IMR-90 (cell line): ENCODE measurements around the gene NSUN6. TPM values are rescaled to one million over a fixed set of nuclear protein-coding genes. Genes with fewer than 3 reads are reported as not detected.
A peak's percentile ranks its signal among the peaks of the same experiment; 100 is the strongest.

Experiments
- ATAC-seq: fragments of 200-7000 bp; cut with Tn5 transposase; 2 replicates; pipeline ENCODE4 v1.9.1; 2020; ENCODE audit warnings: low read depth, mild to moderate bottlenecking, moderate library complexity
- BruUV-seq: library from RNA; stranded (reverse); fragments of 400-500 nt; replicated peaks from 2 replicates; lab custom pipeline; 2021; lab: Mats Ljungman, UMichigan
- CTCF ChIA-PET: fragments of 300-600 bp; formaldehyde crosslinking; extraction: SDS; loops from one replicate; lab custom pipeline; 2021; ENCODE audit warnings: antibody characterized with exemption; lab: Yijun Ruan, JAX
- POLR2A ChIA-PET: fragments of 300-600 bp; sonication (Branson Sonifier 250); formaldehyde crosslinking; loops from one replicate; lab custom pipeline; 2022; ENCODE audit warnings: antibody characterized with exemption; ENCODE audit not compliant: unreplicated experiment; lab: Charles Lee
- DNase-seq: peaks from one replicate; pipeline ENCODE4 v3.0.0; 2013
- H2AFZ ChIP-seq: replicated peaks from 2 replicates; pipeline ENCODE3; 2013; ENCODE audit warnings: low read length, mild to moderate bottlenecking; ENCODE audit not compliant: poor library complexity
- H2AK5ac ChIP-seq: 2 replicates; pipeline ENCODE4 v1.6.1; 2013; ENCODE audit warnings: low read depth, low read length, inconsistent platforms
- H2AK9ac ChIP-seq: replicated peaks from 2 replicates; pipeline ENCODE3; 2013; ENCODE audit warnings: mild to moderate bottlenecking, low read depth, low read length, moderate library complexity; ENCODE audit not compliant: poor library complexity
- H2BK120ac ChIP-seq: 2 replicates; pipeline ENCODE4 v1.6.1; 2013; ENCODE audit warnings: low read depth, low read length, inconsistent platforms
- H2BK15ac ChIP-seq: 3 replicates; pipeline ENCODE4 v1.6.1; 2013; ENCODE audit warnings: low read depth, low read length, inconsistent platforms
- H2BK20ac ChIP-seq: 2 replicates; pipeline ENCODE4 v1.6.1; 2013; ENCODE audit warnings: low read depth, mild to moderate bottlenecking, inconsistent platforms, low read length, moderate library complexity
- H2BK5ac ChIP-seq: 2 replicates; pipeline ENCODE4 v1.6.1; 2013; ENCODE audit warnings: mild to moderate bottlenecking, low read depth, low read length, inconsistent platforms; ENCODE audit not compliant: poor library complexity, severe bottlenecking
- H3K14ac ChIP-seq: replicated peaks from 2 replicates; pipeline ENCODE4 v1.6.1; 2013; ENCODE audit warnings: low read depth, low read length, inconsistent platforms
- H3K18ac ChIP-seq: 2 replicates; pipeline ENCODE4 v1.6.1; 2013; ENCODE audit warnings: low read depth, low read length, control low read depth
- H3K23ac ChIP-seq: 2 replicates; pipeline ENCODE4 v1.6.1; 2013; ENCODE audit warnings: low read depth, low read length, inconsistent platforms
- H3K27ac ChIP-seq: 2 replicates; pipeline ENCODE4 v1.5.1; 2013; ENCODE audit warnings: mild to moderate bottlenecking, control low read depth, low read length; ENCODE audit not compliant: insufficient read depth
- H3K27me3 ChIP-seq: 2 replicates; pipeline ENCODE4 v1.6.1; 2013; ENCODE audit warnings: low read length; ENCODE audit not compliant: control insufficient read depth, insufficient read depth
- H3K36me3 ChIP-seq: 2 replicates; pipeline ENCODE4 v1.6.1; 2013; ENCODE audit warnings: low read length, mixed read lengths; ENCODE audit not compliant: control insufficient read depth, insufficient read depth
- H3K4ac ChIP-seq: 2 replicates; pipeline ENCODE4 v1.6.1; 2013; ENCODE audit warnings: low read depth, low read length, inconsistent platforms
- H3K4me1 ChIP-seq: 2 replicates; pipeline ENCODE4 v1.6.1; 2013; ENCODE audit warnings: low read length, mixed read lengths; ENCODE audit not compliant: control insufficient read depth, insufficient read depth
- H3K4me2 ChIP-seq: 2 replicates; pipeline ENCODE4 v1.6.1; 2013; ENCODE audit warnings: low read depth, mild to moderate bottlenecking, control low read depth, low read length, moderate library complexity
- H3K4me3 ChIP-seq: 2 replicates; pipeline ENCODE4 v1.5.1; 2013; ENCODE audit warnings: low read depth, mild to moderate bottlenecking, control low read depth, low read length, moderate library complexity; ENCODE audit not compliant: insufficient read depth
- H3K56ac ChIP-seq: 2 replicates; pipeline ENCODE4 v1.6.1; 2013; ENCODE audit warnings: low read length, inconsistent platforms; ENCODE audit not compliant: insufficient read depth; ENCODE audit errors: extremely low read depth
- H3K79me1 ChIP-seq, 2 experiments: 2 replicates each; pipeline ENCODE4 v1.6.1; 2013; ENCODE audit warnings: low read length in 2 of 2, inconsistent platforms in 1 of 2, low read depth in 1 of 2
- H3K9ac ChIP-seq: 2 replicates; pipeline ENCODE4 v1.6.1; 2013; ENCODE audit warnings: low read depth, low read length, control low read depth
- H3K9me1 ChIP-seq: 2 replicates; pipeline ENCODE4 v1.6.1; 2013; ENCODE audit warnings: low read length, inconsistent platforms; ENCODE audit not compliant: insufficient read depth
- H3K9me3 ChIP-seq: 2 replicates; pipeline ENCODE4 v1.6.1; 2013; ENCODE audit warnings: low read length; ENCODE audit not compliant: control insufficient read depth, insufficient read depth
- H4K20me1 ChIP-seq: 2 replicates; pipeline ENCODE4 v1.6.1; 2013; ENCODE audit warnings: low read length, inconsistent platforms; ENCODE audit not compliant: insufficient read depth
- H4K5ac ChIP-seq: 2 replicates; pipeline ENCODE4 v1.6.1; 2013; ENCODE audit warnings: mild to moderate bottlenecking, low read depth, low read length, control low read depth
- H4K8ac ChIP-seq, 2 experiments: 2 replicates each; pipeline ENCODE4 v1.6.1; 2013; ENCODE audit warnings: low read depth in 2 of 2, low read length in 2 of 2, control low read depth in 1 of 2, inconsistent platforms in 1 of 2
- H4K91ac ChIP-seq: 2 replicates; pipeline ENCODE4 v1.6.1; 2013; ENCODE audit warnings: low read depth, low read length, inconsistent platforms; ENCODE audit not compliant: insufficient read depth
- BHLHE40 ChIP-seq: fragments of 150-350 bp; IDR thresholded peaks from 2 replicates; pipeline ENCODE4 v1.6.1; 2016; ENCODE audit warnings: mild to moderate bottlenecking, low read depth, low read length
- CEBPB ChIP-seq: IDR thresholded peaks from 2 replicates; pipeline ENCODE4 v1.6.1; 2012; ENCODE audit warnings: low read depth, low read length, improper control_type of control experiment
- CHD1 ChIP-seq: IDR thresholded peaks from 2 replicates; pipeline ENCODE4 v1.6.1; 2012; ENCODE audit warnings: low read depth, low read length, improper control_type of control experiment
- CTCF ChIP-seq: conservative IDR thresholded peaks from 2 replicates; pipeline ENCODE4 v1.5.1; 2012; ENCODE audit warnings: mild to moderate bottlenecking, low read depth, low read length, improper control_type of control experiment
- ELK1 ChIP-seq: fragments of 150-350 bp; IDR thresholded peaks from 2 replicates; pipeline ENCODE4 v1.6.1; 2016; ENCODE audit warnings: low read depth, mild to moderate bottlenecking, low read length, moderate library complexity, borderline replicate concordance
- FOS ChIP-seq: fragments of 150-350 bp; IDR thresholded peaks from 2 replicates; pipeline ENCODE4 v1.6.1; 2016; ENCODE audit warnings: low read depth, low read length
- MAFK ChIP-seq: IDR thresholded peaks from 2 replicates; pipeline ENCODE4 v1.6.1; 2012; ENCODE audit warnings: low read depth, low read length, improper control_type of control experiment
- MAZ ChIP-seq: IDR thresholded peaks from 2 replicates; pipeline ENCODE4 v1.6.1; 2012; ENCODE audit warnings: low read depth, mild to moderate bottlenecking, low read length, improper control_type of control experiment, moderate library complexity, borderline replicate concordance
- MXI1 ChIP-seq: IDR thresholded peaks from 2 replicates; pipeline ENCODE4 v1.6.1; 2012; ENCODE audit warnings: low read depth, mild to moderate bottlenecking, low read length, moderate library complexity, borderline replicate concordance
- NFE2L2 ChIP-seq: fragments of 150-350 bp; IDR thresholded peaks from 2 replicates; pipeline ENCODE4 v1.6.1; 2016; ENCODE audit warnings: low read depth, mild to moderate bottlenecking, low read length
- POLR2A ChIP-seq: IDR thresholded peaks from 2 replicates; pipeline ENCODE4 v1.6.1; 2012; ENCODE audit warnings: mild to moderate bottlenecking, low read depth, low read length
- RAD21 ChIP-seq: IDR thresholded peaks from 2 replicates; pipeline ENCODE4 v1.6.1; 2012; ENCODE audit warnings: low read length, improper control_type of control experiment
- RCOR1 ChIP-seq: IDR thresholded peaks from 2 replicates; pipeline ENCODE4 v1.6.1; 2012; ENCODE audit warnings: mild to moderate bottlenecking, low read length, improper control_type of control experiment; ENCODE audit not compliant: insufficient replicate concordance
- RFX5 ChIP-seq: IDR thresholded peaks from 2 replicates; pipeline ENCODE4 v1.8.0; 2012; ENCODE audit warnings: low read depth, mild to moderate bottlenecking, low read length, moderate library complexity
- SMC3 ChIP-seq: fragments of 150-350 bp; IDR thresholded peaks from 2 replicates; pipeline ENCODE4 v1.6.1; 2016; ENCODE audit warnings: low read depth, mild to moderate bottlenecking, antibody characterized with exemption, low read length, moderate library complexity
- USF2 ChIP-seq: fragments of 150-350 bp; IDR thresholded peaks from 2 replicates; pipeline ENCODE4 v1.6.1; 2017; ENCODE audit warnings: mild to moderate bottlenecking, antibody characterized with exemption, low read length, low read depth
- WGBS, 2 experiments: methylation state at CpG; one replicate each; pipeline versions ENCODE4 v1.1.5 to v1.1.7; 2013; ENCODE audit warnings: missing lambda C conversion rate in 2 of 2; ENCODE audit not compliant: insufficient read length in 1 of 2; ENCODE audit errors: extremely low coverage in 2 of 2; 5-methylcytosine and 5-hydroxymethylcytosine counted together
- dilution Hi-C: fragments of 300-500 bp; cut with HindIII; formaldehyde crosslinking; loops from one replicate; pipeline ENCODE4 v1.14.3; 2018; ENCODE audit warnings: low sequenced_read_pairs; ENCODE audit not compliant: unreplicated experiment
- in situ Hi-C: fragments of 300-500 bp; cut with MboI; formaldehyde crosslinking; loops from 3 replicates; pipeline ENCODE4 v1.14.3; 2019; ENCODE audit warnings: low sequenced_read_pairs, inconsistent platforms, mixed read lengths
- intact Hi-C: fragments of 100-400 bp; cut with micrococcal nuclease; formaldehyde crosslinking; loops from 2 replicates; pipeline ENCODE4 v1.10.0; 2022
- polyA plus RNA-seq, 3 experiments: library from polyadenylated mRNA; depleted of rRNA; stranded (reverse); fragments of >200 nt; gene quantifications; 2 replicates each; pipeline ENCODE4 v1.2.3, GENCODE V29; 2012; ENCODE audit warnings: low replicate concordance in 1 of 3
- total RNA-seq: library from RNA; depleted of rRNA; stranded (reverse); fragments of >200 nt; gene quantifications from 2 replicates; pipeline ENCODE4 v1.2.3, GENCODE V29; 2012

Gene NSUN6
- total and polyA plus RNA-seq, 2 of the 4 experiments (the other 2 are of a cell fraction): 4.6 to 11.5 TPM

GRCh38 chr10:18545621-18546305, 105.6 kb downstream of the NSUN6 start:
- no peak overlapping the region for H2BK15ac ChIP-seq
- peaks cover 4% of the 10 kb centered on the region for H3K4me1 ChIP-seq
- no peak overlapping the region for H2BK5ac ChIP-seq
- no peak overlapping the region for H2BK120ac ChIP-seq
- TF ChIP-seq NFE2L2: no peak
- TF ChIP-seq MAZ: no peak
- no peak for TF ChIP-seq CHD1
- no peak for TF ChIP-seq USF2
- TF ChIP-seq SMC3: no peak
- no peak for TF ChIP-seq POLR2A
- no peak for TF ChIP-seq ELK1
- TF ChIP-seq FOS: no peak
- no peak for TF ChIP-seq RAD21
- TF ChIP-seq BHLHE40: no peak
- TF ChIP-seq RCOR1: no peak
- TF ChIP-seq RFX5: no peak
- TF ChIP-seq MXI1: no peak
- no peak for TF ChIP-seq CTCF
- no peak for TF ChIP-seq MAFK
- no peak for TF ChIP-seq CEBPB
- POLR2A ChIA-PET: no interaction called here
- no peak overlapping the region for H2AFZ ChIP-seq
- H3K27me3 ChIP-seq: no peaks in the 10 kb centered on the region
- H3K18ac ChIP-seq: no peak overlapping the region
- no peaks in the 10 kb centered on the region for H3K9me3 ChIP-seq
- H3K9me1 ChIP-seq: no peaks in the 10 kb centered on the region; the same call in 1 of the 2 replicates
- WGBS, 2 experiments: 100% methylated on average over 1 of the region's 7 CpGs; no CpG with 5 or more reads in 1 of the 2 experiments
- H4K91ac ChIP-seq: no peak overlapping the region
- no peaks in the 10 kb centered on the region for H3K79me1 ChIP-seq
- CTCF ChIA-PET: no interaction called here
- in situ Hi-C loops (no loop called here), dilution Hi-C loops (no loop called here), intact Hi-C loops (no loop called here)
- H4K20me1 ChIP-seq: no peaks in the 10 kb centered on the region
- H3K23ac ChIP-seq: no peak overlapping the region
- no peak for ATAC-seq
- no peak overlapping the region for H3K14ac ChIP-seq
- no peaks in the 10 kb centered on the region for H3K36me3 ChIP-seq
- no peak overlapping the region for H3K27ac ChIP-seq
- H3K4me2 ChIP-seq: no peak overlapping the region
- no TSS peak for BruUV-seq
- no peak overlapping the region for H2AK5ac ChIP-seq
- no peak overlapping the region for H3K4me3 ChIP-seq
- no peak overlapping the region for H3K9ac ChIP-seq
- no peak overlapping the region for H2BK20ac ChIP-seq
- no peak overlapping the region for H4K8ac ChIP-seq
- no peak overlapping the region for H3K56ac ChIP-seq
- H4K5ac ChIP-seq: no peak overlapping the region
- H3K4ac ChIP-seq: no peak overlapping the region
- H2AK9ac ChIP-seq: no peak overlapping the region
- DNase-seq: peak; percentile 51
